Heart right ventricle (tissue), 16 donors: ENCODE measurements around the gene ORMDL3. TPM values are rescaled to one million over a fixed set of nuclear protein-coding genes. Genes with fewer than 3 reads are reported as not detected.
A peak's percentile ranks its signal among the peaks of the same experiment; 100 is the strongest.

Experiments used
- ATAC-seq, 8 donors: fragments of 200-7000 bp; cut with Tn5 transposase; one replicate each; pipeline ENCODE4 v1.9.1; 2020; ENCODE audit warnings: mild to moderate bottlenecking in 8 of 8, moderate library complexity in 8 of 8, moderate number of reproducible peaks in 1 of 8
- DNase-seq, 2 donors: peaks; one replicate each; pipeline ENCODE4 v3.0.0-alpha.2; 2020
- H3K27ac ChIP-seq, 10 donors: fragments of 200-600 bp; sonication (generic) in 2 of 10; one replicate each; pipeline versions ENCODE4 v1.5.0 to v1.8.0; 2020 to 2022; ENCODE audit warnings: mild to moderate bottlenecking in 3 of 10
- H3K27me3 ChIP-seq, 7 donors: fragments of 200-600 bp; one replicate each; pipeline ENCODE4 v1.8.0; 2021 to 2022; ENCODE audit warnings: mild to moderate bottlenecking in 2 of 7
- H3K36me3 ChIP-seq, 9 donors: fragments of 200-600 bp; sonication (generic) in 1 of 9; one replicate each; pipeline versions ENCODE4 v1.5.0 to v1.8.0; 2020 to 2022; ENCODE audit warnings: mild to moderate bottlenecking in 2 of 9
- H3K4me1 ChIP-seq, 9 donors: fragments of 200-600 bp; sonication (generic) in 1 of 9; one replicate each; pipeline versions ENCODE4 v1.5.0 to v1.8.0; 2020 to 2022; ENCODE audit warnings: mild to moderate bottlenecking in 4 of 9
- H3K4me3 ChIP-seq, 10 donors: fragments of 200-600 bp; sonication (generic) in 2 of 10; one replicate each; pipeline versions ENCODE4 v1.5.0 to v1.8.0; 2020 to 2022; ENCODE audit warnings: mild to moderate bottlenecking in 7 of 10, moderate library complexity in 2 of 10
- H3K9me3 ChIP-seq, 11 donors: fragments of 200-600 bp in 10 of 11; sonication (generic) in 2 of 11; one replicate each; pipeline versions ENCODE4 v1.5.0 to v1.8.0; 2013 to 2022; ENCODE audit warnings: mild to moderate bottlenecking in 2 of 11, control low read depth in 1 of 11, moderate library complexity in 1 of 11
- CTCF ChIP-seq, 9 donors: fragments of 200-600 bp; sonication (generic) in 2 of 9; IDR thresholded peaks; one replicate each; pipeline versions ENCODE4 v1.5.0 to v1.8.0; 2021 to 2022; ENCODE audit warnings: antibody characterized with exemption in 9 of 9, mild to moderate bottlenecking in 5 of 9, moderate library complexity in 1 of 9
- WGBS, 2 donors: extraction: QIAGEN DNeasy Blood & Tissue Kit; methylation state at CpG; one replicate each; pipeline ENCODE4 v1.1.7; 2013; ENCODE audit warnings: inconsistent platforms in 1 of 2; 5-methylcytosine and 5-hydroxymethylcytosine counted together
- intact Hi-C, 10 donors: fragments of 100-400 bp; cut with DNase I; formaldehyde crosslinking; loops; one replicate each; pipeline versions ENCODE4 v1.11.1 to v1.14.2; 2022
- long read RNA-seq, 3 donors: library from polyadenylated mRNA; unstranded; transcript quantifications; one replicate each; pipeline ENCODE4 v2.0.0, GENCODE V29; 2020 to 2021
- polyA plus RNA-seq, 2 donors: library from polyadenylated mRNA; stranded (reverse); fragments of 200-250 nt; gene quantifications; one replicate each; pipeline ENCODE4 v1.2.3, GENCODE V29; 2013
- total RNA-seq, 10 donors: library from RNA; stranded (reverse); fragmentation: NEBNext Ultra II Directional in 3 of 10; extraction: Animal tissue kit (Norgen Biotek cat#: 25700) in 3 of 10; gene quantifications; one replicate each; pipeline versions ENCODE4 v1.2.1 to v1.2.4, GENCODE V29; 2021 to 2023
- donor health status: Arrhythmogenic right ventricular cardiomyopathy.
- donor health status: ischemic (EF 13 %, LVEDD 7.1; RV severe dilation, severe dysfunction).
- donor health status: healthy with polysubstance abuse.
- donor health status: DM: no; HTN: yes; CAD: no.
- donor health status: DM: no; HTN: no; CAD: no.
- donor health status: ischemic (EF 25% LVEDD 6.9; RV normal size, moderate dysfunction).
- donor health status: ischemic (EF 25% LVEDD 5.7; RV mildly dilated, moderate dysfunction).
- donor health status: healthy.
- donor health status: DM: yes; HTN: yes; CAD: no.
- donor health status: Ischemic cardiomyopathy.
- donor health status: ischemic (EF 35%, LVEDD 5.7; RV mildly dilated, moderate dysfunction).
- donor health status: nonischemic (EF 11% LVEDD 7.7; RV severe dilation, severe dysfunction).
- donor health status: DM: yes; HTN: yes; CAD: no.
- donor health status: PGD.
- donor health status: ischemic (EF 29% LVEDD 5.4; RV normal size, mild dysfunction).
- donor health status: nonischemic (EF 23%, LVEDD 6.1; RV moderate dilation, normal function).

ORMDL3 gene, protein sequence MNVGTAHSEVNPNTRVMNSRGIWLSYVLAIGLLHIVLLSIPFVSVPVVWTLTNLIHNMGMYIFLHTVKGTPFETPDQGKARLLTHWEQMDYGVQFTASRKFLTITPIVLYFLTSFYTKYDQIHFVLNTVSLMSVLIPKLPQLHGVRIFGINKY
- total RNA-seq: 10 to 100 TPM; 33.5 to 94.3 (median 66.8) TPM
- polyA plus RNA-seq: 10 to 100 TPM; 51.4 to 56.3 TPM
- long read RNA-seq, donor 1, partial matches to known transcripts: 0 of 4 reads
- long read RNA-seq, donor 1, other reads (novel, unspliced or antisense): 2 of 4 reads
- long read RNA-seq, donor 2, partial matches to known transcripts: 1 of 2 reads
- long read RNA-seq, donor 2, other reads (novel, unspliced or antisense): 1 of 2 reads
- long read RNA-seq, donor 3, transcript ORMDL3-201 (4 exons, 2,111 nt): major isoform, 22 of 28 reads
- long read RNA-seq, donor 3, partial matches to known transcripts: 2 of 28 reads
- long read RNA-seq, donor 3, other reads (novel, unspliced or antisense): 0 of 28 reads

- Histone ChIP-seq H3K9me3 (no peaks in the 10 kb centered on the region), H3K4me3 (peak within 1 kb of the TSS; percentile 50 to 85 (median 72)), H3K4me1 (peaks cover 6 to 71% (median 58%) of the 10 kb centered on the region in 9 donors), H3K36me3 (peaks cover 0 to 20% (median 16%) of the 10 kb centered on the region in 9 donors), H3K27ac (peak within 1 kb of the TSS; percentile 85 to 98 (median 92)), H3K27me3 (no peaks in the 10 kb centered on the region)
- 1% methylated on average over 70 to 72 of the region's 72 CpGs for WGBS, 2 donors
- DNase-seq (peak; percentile 95), ATAC-seq (peak; percentile 87 to 95 (median 92))
- no peak for TF ChIP-seq CTCF (IDR thresholded peaks at IDR 0.05)
- intact Hi-C loops: loop anchor here in 3 of 10 donors (2.0 kb wide), 2 partner anchors 25 to 53 kb away; partner anchors contain the start of gene PSMD3 (in 2 of the 3)
Observed at GRCh38 chr17:39927101-39927928, at the start of gene ORMDL3, which contains the start of gene LRRC3C. TSS of gene ORMDL3 (minus strand) at chr17:39927601. CDS start at chr17:39924203, 3,398 bp downstream. TSS of gene LRRC3C (plus strand) at chr17:39927732. CDS start at chr17:39941524, 13,792 bp downstream.

- no peak overlapping the region for H3K27ac ChIP-seq
- intact Hi-C loops: loop anchor here in 2 of 10 donors (10.0 kb wide), 2 partner anchors 91 to 111 kb away; partner anchors contain the start of genes IKZF3 (in 1 of the 2) and ZPBP2 (in 1 of the 2)
- peaks cover 0 to 25% (median 4%) of the 10 kb centered on the region in 7 donors for H3K27me3 ChIP-seq
- H3K36me3 ChIP-seq: no peaks in the 10 kb centered on the region
- peaks cover 0 to 49% (median under 1%) of the 10 kb centered on the region in 9 donors for H3K4me1 ChIP-seq
- no peak overlapping the region for H3K4me3 ChIP-seq
- WGBS, 2 donors: 65 to 71% methylated on average over 4 of the region's 4 CpGs
- no peak for ATAC-seq
- no peak for TF ChIP-seq CTCF (IDR thresholded peaks at IDR 0.05)
- H3K9me3 ChIP-seq: no peaks in the 10 kb centered on the region
- no peak for DNase-seq
Observed at GRCh38 chr17:39975801-39976200, 48.4 kb upstream of the ORMDL3 start.

DNA sequence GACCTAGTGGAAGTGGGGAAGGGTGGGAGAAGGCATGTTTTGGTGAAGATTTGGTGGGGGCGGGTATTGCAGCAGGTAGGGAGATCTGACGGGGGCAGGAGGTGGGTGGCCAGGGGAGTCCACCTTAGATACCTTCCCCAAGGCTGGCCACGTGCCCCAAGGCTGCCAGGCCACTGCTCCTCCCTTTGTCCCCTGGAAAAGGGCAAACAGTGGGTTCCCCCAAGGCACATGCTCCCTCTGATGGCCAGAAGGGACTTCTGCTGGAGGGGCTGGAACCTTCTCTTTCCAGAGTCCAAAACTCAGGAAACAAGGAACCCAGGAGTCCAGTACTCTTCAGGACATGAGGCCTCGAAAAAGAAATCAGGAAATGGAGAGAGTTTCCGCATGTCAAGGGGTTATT, 47.0 kb upstream of the ORMDL3 start:
- 77 to 78% methylated on average over 5 of the region's 5 CpGs for WGBS, 2 donors
- Histone ChIP-seq H3K4me1 (peaks cover 0 to 46% (median 0%) of the 10 kb centered on the region in 9 donors), H3K27me3 (peaks cover 0 to 36% (median 4%) of the 10 kb centered on the region in 7 donors), H3K4me3 (no peak overlapping the region), H3K27ac (peak overlapping the region in 1 of 10 donors; percentile 36), H3K36me3 (no peaks in the 10 kb centered on the region), H3K9me3 (no peaks in the 10 kb centered on the region)
- intact Hi-C loops: loop anchor here in 2 of 10 donors (10.0 kb wide), 2 partner anchors 90 to 110 kb away; partner anchors contain the start of genes IKZF3 (in 1 of the 2) and ZPBP2 (in 1 of the 2)
- DNase-seq (no peak), ATAC-seq (no peak)
- no peak for TF ChIP-seq CTCF (IDR thresholded peaks at IDR 0.05)
